ENCODE measurements around the gene NLGN1. TPM values are rescaled to one million over a fixed set of nuclear protein-coding genes. Genes with fewer than 3 reads are reported as not detected.

Gene NLGN1
- total and polyA plus RNA-seq, 2 of the 8 experiments (the other 6 are each of a cell fraction or from before 2014, with no cell fraction given) = 7.8 to 14.8 TPM

- Histone ChIP-seq H4K20me1 (replicated peaks in 1 of 2; ENCODE audit: control insufficient read depth in 1 of 2, insufficient read depth in 2 of 2, low read length in 2 of 2) (no peaks in the 10 kb centered on the region), H3K79me2 (ENCODE audit: control insufficient read depth in 1 of 2, insufficient read depth in 2 of 2, low read length in 2 of 2) (no peaks in the 10 kb centered on the region), H2AK5ac (ENCODE audit: low read depth, low read length) (no peak overlapping the region), H3K27ac (ENCODE audit: low read depth, low read length) (no peak overlapping the region), H3K36me3 (ENCODE audit: control insufficient read depth in 2 of 4, insufficient read depth in 4 of 4, low read length in 3 of 4) (no peaks in the 10 kb centered on the region), H3K79me1 (ENCODE audit: low read depth, low read length) (no peaks in the 10 kb centered on the region), H3K4me3 (ENCODE audit: extremely low read depth in 1 of 4, insufficient read depth in 2 of 4, low read depth in 3 of 4, low read length in 4 of 4) (no peak overlapping the region), H2BK15ac (ENCODE audit: low read length) (no peak overlapping the region), H3K9me3 (ENCODE audit: insufficient read depth in 2 of 2, low read depth in 1 of 2, low read length in 1 of 2) (no peaks in the 10 kb centered on the region), H2BK120ac (replicated peaks; ENCODE audit: low read depth, low read length) (no peak overlapping the region), H3K23ac (ENCODE audit: insufficient read length) (no peak overlapping the region), H4K8ac (ENCODE audit: extremely low read depth, insufficient read depth, low read length) (no peak overlapping the region), H2AFZ (ENCODE audit: low read length) (no peak overlapping the region), H2BK12ac (ENCODE audit: low read depth, low read length) (no peak overlapping the region), H3K4ac (replicated peaks; ENCODE audit: insufficient read length, low read depth, low read length) (no peak overlapping the region), H2BK20ac (ENCODE audit: low read length) (no peak overlapping the region), H3K4me1 (replicated peaks in 1 of 4; ENCODE audit: control insufficient read depth in 3 of 4, insufficient read depth in 4 of 4, low read length in 3 of 4) (no peaks in the 10 kb centered on the region), H3K4me2 (ENCODE audit: insufficient read depth in 1 of 2, low read depth in 2 of 2, low read length in 2 of 2) (no peak overlapping the region), H3K9ac (replicated peaks in 1 of 4; ENCODE audit: extremely low read depth in 1 of 4, low read depth in 3 of 4, low read length in 3 of 4) (no peak overlapping the region), H3K14ac (ENCODE audit: insufficient read length) (no peak overlapping the region), H3K56ac (replicated peaks; ENCODE audit: insufficient read length, low read depth, low read length) (no peak overlapping the region), H2BK5ac (ENCODE audit: low read depth, low read length) (no peak overlapping the region), H3K27me3 (replicated peaks in 1 of 4; ENCODE audit: control insufficient read depth in 3 of 4, extremely low read depth in 1 of 4, insufficient read depth in 3 of 4, low read length in 3 of 4) (no peaks in the 10 kb centered on the region), H4K5ac (ENCODE audit: insufficient read length, low read depth, low read length) (no peak overlapping the region), H3K23me2 (ENCODE audit: low read depth, low read length) (no peaks in the 10 kb centered on the region; the same call in 1 of the 2 replicates), H4K91ac (replicated peaks; ENCODE audit: insufficient read length, low read length) (no peak overlapping the region), H3K18ac (ENCODE audit: extremely low read depth, low read length) (no peak overlapping the region)
- TF ChIP-seq NRF1 (IDR thresholded peaks at IDR 0.05; ENCODE audit: low read depth, low read length) = no peak
- POLR2A ChIA-PET (ENCODE audit: partially characterized antibody) = no interaction called here
- CTCF ChIA-PET (ENCODE audit: partially characterized antibody) = interaction anchor here (0.6 kb wide), 1 partner anchor 348 kb away, joined by 3 read pairs; no protein-coding TSS in a partner anchor
- no peak for DNase-seq (ENCODE audit: low read depth in 1 of 2, low spot score in 2 of 2)
- WGBS, 2 experiments (ENCODE audit: extremely low coverage in 1 of 2, insufficient coverage in 1 of 2, insufficient read length in 1 of 2, insufficient replicate concordance in 2 of 2, low coverage in 1 of 2, low lambda C conversion rate in 2 of 2, missing lambda C conversion rate in 1 of 2) = 81% methylated on average over 2 of the region's 2 CpGs; no CpG with 5 or more reads in 1 of the 2 experiments
- no peak for FAIRE-seq
Measured at GRCh38 chr3:174192471-174192870, 794.9 kb downstream of the NLGN1 start.
